MM.1S (cell line): ENCODE results near the gene SLC15A3.
A peak's percentile ranks its signal among the peaks of the same experiment; 100 is the strongest.
"Not testable (repeated sequence)": the region's sequence is repeated elsewhere in the genome, so short reads cannot be mapped to it uniquely, and the experiment has no call there.

Experiments
- DNase-seq: peaks from one replicate; pipeline ENCODE4 v3.0.0-alpha.2; 2015
- H2AFZ ChIP-seq: fragments of 300-600 bp; sonication (generic); 2 replicates; pipeline ENCODE4 v1.6.0; 2016; ENCODE audit warnings: antibody characterized with exemption, low read length
- H3F3A ChIP-seq: fragments of 300-600 bp; sonication (generic); 2 replicates; pipeline ENCODE4 v1.6.1; 2016; ENCODE audit warnings: mild to moderate bottlenecking, antibody characterized with exemption, low read length, moderate library complexity, mixed read lengths; ENCODE audit not compliant: insufficient read depth
- H3K27ac ChIP-seq: fragments of 300-600 bp; sonication (generic); 2 replicates; pipeline ENCODE4 v1.5.1; 2016; ENCODE audit warnings: mild to moderate bottlenecking, low read length
- H3K27me3 ChIP-seq: fragments of 300-600 bp; sonication (generic); replicated peaks from 2 replicates; pipeline ENCODE4 v1.6.0; 2016; ENCODE audit warnings: low read length; ENCODE audit not compliant: insufficient read depth
- H3K36me3 ChIP-seq: fragments of 300-600 bp; sonication (generic); replicated peaks from 2 replicates; pipeline ENCODE4 v1.6.1; 2016; ENCODE audit warnings: mild to moderate bottlenecking, low read length, mixed read lengths; ENCODE audit not compliant: insufficient read depth
- H3K4me1 ChIP-seq: fragments of 300-600 bp; sonication (generic); 2 replicates; pipeline ENCODE4 v1.6.1; 2016; ENCODE audit warnings: low read length, mixed read lengths
- H3K4me2 ChIP-seq: fragments of 300-600 bp; sonication (generic); 2 replicates; pipeline ENCODE4 v1.6.0; 2016; ENCODE audit warnings: low read depth, low read length
- H3K4me3 ChIP-seq: fragments of 300-600 bp; sonication (generic); 2 replicates; pipeline ENCODE4 v1.5.1; 2016; ENCODE audit warnings: low read length, mixed read lengths
- H3K79me2 ChIP-seq: fragments of 300-600 bp; sonication (generic); 2 replicates; pipeline ENCODE4 v1.6.1; 2016; ENCODE audit warnings: mixed run types, low read length, mixed read lengths
- H3K9ac ChIP-seq: fragments of 300-600 bp; sonication (generic); 2 replicates; pipeline ENCODE4 v1.6.1; 2016; ENCODE audit warnings: low read length, mixed read lengths
- H3K9me2 ChIP-seq: fragments of 300-600 bp; sonication (generic); replicated peaks from 2 replicates; pipeline ENCODE4 v1.6.1; 2016; ENCODE audit warnings: mild to moderate bottlenecking, low read length, mixed read lengths; ENCODE audit not compliant: insufficient read depth
- H3K9me3 ChIP-seq: fragments of 300-600 bp; sonication (generic); replicated peaks from 2 replicates; pipeline ENCODE4 v1.6.1; 2016; ENCODE audit warnings: mild to moderate bottlenecking, low read length, mixed read lengths; ENCODE audit not compliant: insufficient read depth
- H4K20me1 ChIP-seq: fragments of 300-600 bp; sonication (generic); 2 replicates; pipeline ENCODE4 v1.6.1; 2016; ENCODE audit warnings: mild to moderate bottlenecking, low read length, moderate library complexity, mixed read lengths; ENCODE audit not compliant: insufficient read depth
- EZH2 ChIP-seq: fragments of 300-600 bp; sonication (generic); optimal IDR thresholded peaks from 2 replicates; pipeline ENCODE3; 2017; ENCODE audit warnings: low read depth, mild to moderate bottlenecking, antibody characterized with exemption, low read length, mixed read lengths
- EZH2phosphoT487 ChIP-seq: fragments of 300-600 bp; sonication (generic); IDR thresholded peaks from 2 replicates; pipeline ENCODE4 v1.6.1; 2018; ENCODE audit warnings: antibody characterized with exemption, low read length
- TF ChIP-seq, protein P1 (sequence below): fragments of 300-600 bp; sonication (generic); IDR thresholded peaks from 2 replicates; pipeline ENCODE4 v1.5.1; 2016; ENCODE audit warnings: antibody characterized with exemption, low read length, mixed read lengths

Gene SLC15A3

DNA sequence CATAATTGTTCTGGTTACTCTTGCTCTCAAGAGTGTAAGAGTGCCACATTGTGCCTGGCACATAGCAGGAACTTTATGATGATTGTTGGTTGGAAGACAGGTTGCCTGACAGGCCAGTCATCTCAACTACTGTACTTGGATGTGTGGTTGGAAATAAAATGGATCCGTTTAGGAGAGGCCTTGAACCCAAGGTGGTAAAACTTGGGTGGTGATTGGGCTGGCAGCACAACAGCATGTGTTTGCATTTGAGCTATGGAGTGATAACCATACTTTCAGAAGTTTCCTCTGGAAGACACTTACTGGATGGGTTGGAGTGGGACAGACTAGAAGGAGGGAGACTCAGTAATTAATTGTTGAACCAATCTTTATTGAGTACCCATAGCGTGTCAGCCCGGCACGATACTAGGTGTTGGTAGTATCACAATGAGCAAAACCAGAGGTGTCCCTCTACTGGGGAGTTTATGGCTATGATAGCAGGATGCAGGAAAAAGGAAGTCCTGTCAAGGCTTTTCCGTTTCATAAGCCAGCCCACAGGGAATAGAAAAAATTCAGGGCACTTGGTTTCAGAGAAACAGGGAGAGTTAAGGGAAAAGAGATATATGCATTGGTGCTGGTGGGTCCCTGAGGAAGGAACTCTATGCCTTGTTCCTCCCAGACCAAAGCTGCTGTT lies 41.1 kb downstream of the SLC15A3 start:
- peak overlapping the region; percentile 38 for H3K4me2 ChIP-seq
- H3K9ac ChIP-seq, result 0 out of 2 replicates have a peak overlapping the region, but pooled peaks have one; percentile 4
- TF ChIP-seq EZH2, result no peak
- no peak for TF ChIP-seq EZH2phosphoT487
- TF ChIP-seq, protein P1, sequence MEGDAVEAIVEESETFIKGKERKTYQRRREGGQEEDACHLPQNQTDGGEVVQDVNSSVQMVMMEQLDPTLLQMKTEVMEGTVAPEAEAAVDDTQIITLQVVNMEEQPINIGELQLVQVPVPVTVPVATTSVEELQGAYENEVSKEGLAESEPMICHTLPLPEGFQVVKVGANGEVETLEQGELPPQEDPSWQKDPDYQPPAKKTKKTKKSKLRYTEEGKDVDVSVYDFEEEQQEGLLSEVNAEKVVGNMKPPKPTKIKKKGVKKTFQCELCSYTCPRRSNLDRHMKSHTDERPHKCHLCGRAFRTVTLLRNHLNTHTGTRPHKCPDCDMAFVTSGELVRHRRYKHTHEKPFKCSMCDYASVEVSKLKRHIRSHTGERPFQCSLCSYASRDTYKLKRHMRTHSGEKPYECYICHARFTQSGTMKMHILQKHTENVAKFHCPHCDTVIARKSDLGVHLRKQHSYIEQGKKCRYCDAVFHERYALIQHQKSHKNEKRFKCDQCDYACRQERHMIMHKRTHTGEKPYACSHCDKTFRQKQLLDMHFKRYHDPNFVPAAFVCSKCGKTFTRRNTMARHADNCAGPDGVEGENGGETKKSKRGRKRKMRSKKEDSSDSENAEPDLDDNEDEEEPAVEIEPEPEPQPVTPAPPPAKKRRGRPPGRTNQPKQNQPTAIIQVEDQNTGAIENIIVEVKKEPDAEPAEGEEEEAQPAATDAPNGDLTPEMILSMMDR, result peak; percentile 8; the same call in 1 of the 2 replicates
- peaks cover 56% of the 10 kb centered on the region for H3K4me1 ChIP-seq
- peaks cover 51% of the 10 kb centered on the region for H3F3A ChIP-seq
- H3K27ac ChIP-seq, result peak overlapping the region; percentile 81
- H3K4me3 ChIP-seq, result no peak overlapping the region
- no peaks in the 10 kb centered on the region for H3K9me2 ChIP-seq
- H4K20me1 ChIP-seq, result 0 out of 2 replicates have a peak, but pooled peaks cover 1% of the 10 kb centered on the region
- no peaks in the 10 kb centered on the region for H3K36me3 ChIP-seq
- H3K79me2 ChIP-seq, result peaks cover 23% of the 10 kb centered on the region
- H2AFZ ChIP-seq, result no peak overlapping the region
- DNase-seq, result no peak
- no peaks in the 10 kb centered on the region for H3K9me3 ChIP-seq
- H3K27me3 ChIP-seq, result no peaks in the 10 kb centered on the region

DNA sequence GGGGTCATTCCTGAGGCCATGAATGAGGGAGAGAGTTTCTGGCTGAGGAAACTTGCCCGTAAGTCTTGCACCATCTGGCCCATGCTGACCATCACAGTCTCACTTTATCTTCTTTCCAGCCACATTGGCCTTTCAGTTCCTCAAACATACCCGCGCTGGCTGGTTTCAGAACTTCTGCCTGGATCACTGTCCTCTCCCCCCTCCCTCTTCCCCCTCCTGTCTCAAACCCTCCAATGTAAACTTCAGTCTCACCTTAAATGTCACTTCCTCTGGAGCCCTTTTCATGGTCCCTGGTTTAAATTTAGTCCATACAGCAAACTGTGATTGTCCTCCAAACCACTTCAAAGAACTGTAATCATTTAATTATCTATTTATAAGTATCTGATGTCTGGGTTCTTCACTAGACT lies 41.7 kb downstream of the SLC15A3 start:
- TF ChIP-seq EZH2phosphoT487 (no peak), EZH2 (no peak)
- TF ChIP-seq, protein P1, result no peak
- Histone ChIP-seq H3K27me3 (no peaks in the 10 kb centered on the region), H3K9me2 (no peaks in the 10 kb centered on the region), H3F3A (peaks cover 47% of the 10 kb centered on the region), H2AFZ (no peak overlapping the region), H4K20me1 (no peaks in the 10 kb centered on the region), H3K4me2 (peak overlapping the region; percentile 47), H3K79me2 (peaks cover 23% of the 10 kb centered on the region), H3K9ac (0 out of 2 replicates have a peak overlapping the region, but pooled peaks have one; percentile 4), H3K4me3 (0 out of 2 replicates have a peak overlapping the region, but pooled peaks have one; percentile 13), H3K36me3 (no peaks in the 10 kb centered on the region), H3K9me3 (no peaks in the 10 kb centered on the region), H3K27ac (peak overlapping the region; percentile 81), H3K4me1 (peaks cover 55% of the 10 kb centered on the region)
- DNase-seq, result peak; percentile 90

DNA sequence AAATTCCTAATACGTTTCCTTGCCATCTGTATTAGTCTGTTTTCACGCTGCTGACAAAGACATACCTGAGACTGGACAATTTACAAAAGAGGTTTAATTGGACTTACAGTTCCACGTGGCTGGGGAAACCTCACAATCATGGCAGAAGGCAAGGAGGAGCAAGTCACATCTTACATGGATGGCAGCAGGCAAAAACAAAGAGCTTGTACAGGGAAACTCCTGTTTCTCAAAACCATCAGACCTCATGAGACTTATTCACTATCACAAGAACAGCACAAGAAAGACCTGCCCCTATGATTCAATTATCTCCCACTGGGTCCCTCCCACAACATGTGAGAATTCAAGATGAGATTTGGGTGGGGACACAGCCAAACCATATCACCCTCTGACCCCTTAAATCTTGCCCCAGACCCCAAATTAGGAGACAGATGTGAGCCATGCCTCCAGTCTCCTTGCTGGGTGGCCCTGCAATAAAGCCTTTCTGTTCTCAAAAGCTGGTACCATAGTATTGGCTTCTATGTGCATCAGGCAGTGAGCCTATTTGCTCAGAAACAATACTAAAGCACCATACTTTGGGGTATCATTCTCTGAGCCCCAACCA lies 42.2 kb downstream of the SLC15A3 start:
- H3K36me3 ChIP-seq, H2AFZ ChIP-seq, H4K20me1 ChIP-seq, H3K9me2 ChIP-seq, H3K9me3 ChIP-seq, H3K9ac ChIP-seq, DNase-seq, H3K27me3 ChIP-seq: not testable (repeated sequence)
- Histone ChIP-seq H3F3A (peaks cover 42% of the 10 kb centered on the region), H3K79me2 (peaks cover 23% of the 10 kb centered on the region), H3K4me3 (0 out of 2 replicates have a peak overlapping the region, but pooled peaks have one; percentile 13), H3K4me1 (peaks cover 60% of the 10 kb centered on the region), H3K27ac (peak overlapping the region; percentile 81), H3K4me2 (peak overlapping the region; percentile 47; the same call in 1 of the 2 replicates)

DNA sequence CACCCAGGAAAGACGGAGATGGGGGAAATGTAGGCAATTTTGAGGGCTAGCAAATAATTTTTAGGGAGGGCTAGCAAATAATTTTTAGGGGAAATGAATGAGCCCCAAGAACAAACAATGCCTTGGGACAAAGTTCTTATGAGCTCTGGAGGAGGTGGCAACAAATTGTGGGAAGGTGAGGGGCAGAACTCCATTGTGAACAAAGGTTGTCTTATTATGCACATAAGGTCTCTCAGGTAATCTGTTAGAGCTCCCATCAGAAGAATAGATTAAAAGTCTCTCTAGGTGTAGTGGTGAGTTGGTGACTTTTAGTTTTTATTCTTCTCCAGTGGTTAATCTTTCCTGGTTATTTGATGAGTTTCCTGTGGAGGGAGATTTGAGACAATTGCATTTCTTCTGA lies 43.2 kb downstream of the SLC15A3 start:
- Histone ChIP-seq H3K4me1 (peaks cover 66% of the 10 kb centered on the region), H4K20me1 (0 out of 2 replicates have a peak, but pooled peaks cover 10% of the 10 kb centered on the region), H3K4me2 (no peak overlapping the region), H3K36me3 (no peaks in the 10 kb centered on the region), H3K27ac (no peak overlapping the region), H3K9ac (no peak overlapping the region), H3K9me3 (no peaks in the 10 kb centered on the region), H2AFZ (no peak overlapping the region), H3F3A (peaks cover 38% of the 10 kb centered on the region), H3K79me2 (peaks cover 25% of the 10 kb centered on the region), H3K27me3 (no peaks in the 10 kb centered on the region), H3K4me3 (no peak overlapping the region), H3K9me2 (no peaks in the 10 kb centered on the region)
- DNase-seq, result no peak
- TF ChIP-seq EZH2phosphoT487 (no peak), EZH2 (no peak)
- TF ChIP-seq, protein P1, result no peak
